ENCODE data around the gene PLAC9. TPM values are rescaled to one million over a fixed set of nuclear protein-coding genes. Genes with fewer than 3 reads are reported as not detected.

The PLAC9 gene
- total RNA-seq, 1 experiment from 2014 or later: not detected

GRCh38 chr10:80137920-80138319, 5.4 kb downstream of the PLAC9 start:
- no peak for DNase-seq (ENCODE audit: low read depth)

GRCh38 chr10:80139265-80139664, 6.7 kb downstream of the PLAC9 start:
- DNase-seq (ENCODE audit: low read depth): no peak

- DNase-seq (ENCODE audit: low read depth): no peak
These were observed 7.7 kb downstream of the PLAC9 start for GRCh38 chr10:80140251-80140650.

- DNase-seq (ENCODE audit: low read depth): no peak
These were observed 9.3 kb downstream of the PLAC9 start for GRCh38 chr10:80141696-80142460.

- no peak for DNase-seq (ENCODE audit: low read depth)
These were observed 11.7 kb downstream of the PLAC9 start for GRCh38 chr10:80144067-80144695.

- DNase-seq (ENCODE audit: low read depth): no peak
These were observed 12.2 kb downstream of the PLAC9 start for GRCh38 chr10:80144696-80145131.

GRCh38 chr10:80145406-80146308, 13.1 kb downstream of the PLAC9 start:
- peak; percentile 84 for DNase-seq (ENCODE audit: low read depth)

- no peak for DNase-seq (ENCODE audit: low read depth)
These were observed 14.4 kb downstream of the PLAC9 start for GRCh38 chr10:80146918-80147317.

GRCh38 chr10:80148166-80148805, 15.8 kb downstream of the PLAC9 start:
- DNase-seq (ENCODE audit: low read depth): no peak

GRCh38 chr10:80149123-80149522, 16.6 kb downstream of the PLAC9 start:
- no peak for DNase-seq (ENCODE audit: low read depth)

GRCh38 chr10:80150172-80150571, 17.6 kb downstream of the PLAC9 start:
- no peak for DNase-seq (ENCODE audit: low read depth)

- DNase-seq (ENCODE audit: low read depth): no peak
These were observed 20.3 kb downstream of the PLAC9 start for GRCh38 chr10:80152820-80153219.

- no peak for DNase-seq (ENCODE audit: low read depth)
These were observed 20.9 kb downstream of the PLAC9 start for GRCh38 chr10:80153460-80153859.

- no peak for DNase-seq (ENCODE audit: low read depth)
These were observed 22.1 kb downstream of the PLAC9 start for GRCh38 chr10:80154626-80154977.

- peak; percentile 79 for DNase-seq (ENCODE audit: low read depth)
These were observed 22.6 kb downstream of the PLAC9 start for GRCh38 chr10:80154978-80155695.

- no peak for DNase-seq (ENCODE audit: low read depth)
These were observed 23.2 kb downstream of the PLAC9 start for GRCh38 chr10:80155696-80156215.

- no peak for DNase-seq (ENCODE audit: low read depth)
These were observed 23.7 kb downstream of the PLAC9 start for GRCh38 chr10:80156216-80156615.

- DNase-seq (ENCODE audit: low read depth): no peak
These were observed 25.0 kb downstream of the PLAC9 start for GRCh38 chr10:80157561-80157960.

GRCh38 chr10:80158126-80158525, 25.6 kb downstream of the PLAC9 start:
- DNase-seq (ENCODE audit: low read depth): no peak

GRCh38 chr10:80158598-80159127, 26.1 kb downstream of the PLAC9 start:
- peak; percentile 100 for DNase-seq (ENCODE audit: low read depth)
